HEK293 (cell line): ENCODE data around the gene ST6GALNAC6.

Source experiments
- EGR2 ChIP-seq: fragments of 450-650 bp; formaldehyde crosslinking; IDR thresholded peaks from 2 replicates; pipeline ENCODE4 v1.5.1; 2016; ENCODE audit warnings: low read depth, missing biosample characterization, missing genetic modification characterization
- FEZF1 ChIP-seq: fragments of 450-650 bp; formaldehyde crosslinking; IDR thresholded peaks from 2 replicates; pipeline ENCODE4 v1.5.1; 2016; ENCODE audit warnings: missing biosample characterization, missing genetic modification characterization
- HOXD13 ChIP-seq: sonication (generic); formaldehyde crosslinking; IDR thresholded peaks from 2 replicates; pipeline ENCODE4 v1.8.0; 2022; ENCODE audit warnings: missing genetic modification reagents, borderline replicate concordance
- PBX3 ChIP-seq: sonication (generic); formaldehyde crosslinking; IDR thresholded peaks from 2 replicates; pipeline ENCODE4 v1.8.1; 2022; ENCODE audit warnings: mild to moderate bottlenecking, moderate library complexity, missing genetic modification reagents
- SP3 ChIP-seq: fragments of 450-650 bp; formaldehyde crosslinking; IDR thresholded peaks from 2 replicates; pipeline ENCODE4 v1.5.1; 2016; ENCODE audit warnings: missing biosample characterization, missing genetic modification characterization
- TCF7L2 ChIP-seq: IDR thresholded peaks from 2 replicates; pipeline ENCODE4 v1.6.1; 2011; ENCODE audit warnings: low read depth, mild to moderate bottlenecking, inconsistent platforms, low read length, moderate library complexity, borderline replicate concordance
- ZBTB17 ChIP-seq: fragments of 450-650 bp; formaldehyde crosslinking; IDR thresholded peaks from 2 replicates; pipeline ENCODE4 v1.5.1; 2016; ENCODE audit warnings: missing biosample characterization, missing genetic modification characterization
- ZEB2 ChIP-seq: fragments of 450-650 bp; formaldehyde crosslinking; IDR thresholded peaks from 2 replicates; pipeline ENCODE4 v1.5.1; 2016; ENCODE audit warnings: missing biosample characterization, missing genetic modification characterization
- ZFP69B ChIP-seq: fragments of 450-650 bp; formaldehyde crosslinking; IDR thresholded peaks from 2 replicates; pipeline ENCODE4 v1.5.1; 2016; ENCODE audit warnings: missing biosample characterization, missing genetic modification characterization
- ZNF169 ChIP-seq: fragments of 450-650 bp; formaldehyde crosslinking; IDR thresholded peaks from 2 replicates; pipeline ENCODE4 v1.5.1; 2016; ENCODE audit warnings: missing biosample characterization, missing genetic modification characterization
- ZNF184 ChIP-seq: fragments of 450-650 bp; IDR thresholded peaks from 2 replicates; pipeline ENCODE4 v1.5.1; 2018; ENCODE audit warnings: missing biosample characterization, mild to moderate bottlenecking, missing genetic modification characterization
- ZNF221 ChIP-seq: fragments of 450-650 bp; formaldehyde crosslinking; IDR thresholded peaks from 2 replicates; pipeline ENCODE4 v1.5.1; 2017; ENCODE audit warnings: missing biosample characterization, missing genetic modification characterization, borderline replicate concordance
- ZNF366 ChIP-seq: fragments of 450-650 bp; formaldehyde crosslinking; conservative IDR thresholded peaks from 2 replicates; pipeline ENCODE4 v1.5.1; 2016; ENCODE audit warnings: missing biosample characterization, missing genetic modification characterization
- ZNF423 ChIP-seq: fragments of 450-650 bp; formaldehyde crosslinking; IDR thresholded peaks from 2 replicates; pipeline ENCODE4 v1.5.1; 2016; ENCODE audit warnings: missing biosample characterization, missing genetic modification characterization
- ZNF426 ChIP-seq: fragments of 450-650 bp; formaldehyde crosslinking; IDR thresholded peaks from 2 replicates; pipeline ENCODE4 v1.5.1; 2017; ENCODE audit warnings: missing biosample characterization, missing genetic modification characterization, mild to moderate bottlenecking, inconsistent platforms, moderate library complexity
- ZNF48 ChIP-seq: fragments of 450-650 bp; formaldehyde crosslinking; IDR thresholded peaks from 2 replicates; pipeline ENCODE4 v1.5.1; 2016; ENCODE audit warnings: missing biosample characterization, missing genetic modification characterization
- ZNF585B ChIP-seq: fragments of 450-650 bp; formaldehyde crosslinking; IDR thresholded peaks from 2 replicates; pipeline ENCODE4 v1.5.1; 2016; ENCODE audit warnings: missing biosample characterization, missing genetic modification characterization
- ZNF654 ChIP-seq: fragments of 450-650 bp; formaldehyde crosslinking; IDR thresholded peaks from 2 replicates; pipeline ENCODE4 v1.5.1; 2016; ENCODE audit warnings: low read depth, missing biosample characterization, missing genetic modification characterization
- ZNF660 ChIP-seq: fragments of 450-650 bp; IDR thresholded peaks from 2 replicates; pipeline ENCODE4 v1.5.1; 2018; ENCODE audit warnings: missing biosample characterization, mild to moderate bottlenecking, missing genetic modification characterization
- ZNF704 ChIP-seq: fragments of 450-650 bp; formaldehyde crosslinking; IDR thresholded peaks from 2 replicates; pipeline ENCODE4 v1.5.1; 2016; ENCODE audit warnings: missing biosample characterization, missing genetic modification characterization
- ZNF830 ChIP-seq: fragments of 450-650 bp; IDR thresholded peaks from 2 replicates; pipeline ENCODE4 v1.5.0; 2018; ENCODE audit warnings: missing biosample characterization, missing genetic modification characterization, low read depth, mild to moderate bottlenecking, moderate library complexity
- ZNF843 ChIP-seq: fragments of 450-650 bp; formaldehyde crosslinking; IDR thresholded peaks from 2 replicates; pipeline ENCODE4 v1.5.1; 2016; ENCODE audit warnings: missing biosample characterization, missing genetic modification characterization
- TF ChIP-seq, protein P1 (sequence below): fragments of 450-650 bp; formaldehyde crosslinking; conservative IDR thresholded peaks from 2 replicates; pipeline ENCODE4 v1.5.1; 2016; ENCODE audit warnings: low read depth, missing biosample characterization, missing genetic modification characterization
- TF ChIP-seq, protein P2 (sequence below): fragments of 450-650 bp; formaldehyde crosslinking; conservative IDR thresholded peaks from 2 replicates; pipeline ENCODE4 v1.5.1; 2016; ENCODE audit warnings: low read depth, missing biosample characterization, missing genetic modification characterization
- TF ChIP-seq, protein P3 (sequence below): fragments of 450-650 bp; formaldehyde crosslinking; IDR thresholded peaks from 2 replicates; pipeline ENCODE4 v1.5.1; 2016; ENCODE audit warnings: missing biosample characterization, missing genetic modification characterization, borderline replicate concordance
- TF ChIP-seq, protein P4 (sequence below): fragments of 450-650 bp; formaldehyde crosslinking; IDR thresholded peaks from 2 replicates; pipeline ENCODE4 v1.5.1; 2017; ENCODE audit warnings: missing biosample characterization, missing genetic modification characterization

ST6GALNAC6 gene

GRCh38 chr9:127877566-127877998, 21.8 kb downstream of the ST6GALNAC6 start, which contains the start of gene AK1 (continued):
- TF ChIP-seq PBX3 (peak; percentile 36; the same call in 1 of the 2 replicates), ZNF585B (no peak), ZNF366 (tag by site-specific recombination) (peak; percentile 86), EGR2 (tag by site-specific recombination) (no peak), ZNF221 (tag by site-specific recombination) (no peak), ZNF830 (tag by site-specific recombination) (no peak), ZNF426 (tag by site-specific recombination) (no peak), ZNF48 (tag by site-specific recombination) (no peak), ZNF423 (tag by site-specific recombination) (no peak), ZFP69B (tag by site-specific recombination) (no peak), FEZF1 (tag by site-specific recombination) (no peak), ZNF704 (no peak), ZEB2 (tag by site-specific recombination) (peak; percentile 54; the same call in 1 of the 2 replicates), ZNF169 (no peak), ZBTB17 (no peak), ZNF660 (tag by site-specific recombination) (peak; percentile 92), TCF7L2 (no peak), ZNF184 (no peak), HOXD13 (CRISPR knock-in tag) (no peak), ZNF843 (tag by site-specific recombination) (no peak), SP3 (tag by site-specific recombination) (peak; percentile 64), ZNF654 (tag by site-specific recombination) (no peak)
- TF ChIP-seq, protein P1, sequence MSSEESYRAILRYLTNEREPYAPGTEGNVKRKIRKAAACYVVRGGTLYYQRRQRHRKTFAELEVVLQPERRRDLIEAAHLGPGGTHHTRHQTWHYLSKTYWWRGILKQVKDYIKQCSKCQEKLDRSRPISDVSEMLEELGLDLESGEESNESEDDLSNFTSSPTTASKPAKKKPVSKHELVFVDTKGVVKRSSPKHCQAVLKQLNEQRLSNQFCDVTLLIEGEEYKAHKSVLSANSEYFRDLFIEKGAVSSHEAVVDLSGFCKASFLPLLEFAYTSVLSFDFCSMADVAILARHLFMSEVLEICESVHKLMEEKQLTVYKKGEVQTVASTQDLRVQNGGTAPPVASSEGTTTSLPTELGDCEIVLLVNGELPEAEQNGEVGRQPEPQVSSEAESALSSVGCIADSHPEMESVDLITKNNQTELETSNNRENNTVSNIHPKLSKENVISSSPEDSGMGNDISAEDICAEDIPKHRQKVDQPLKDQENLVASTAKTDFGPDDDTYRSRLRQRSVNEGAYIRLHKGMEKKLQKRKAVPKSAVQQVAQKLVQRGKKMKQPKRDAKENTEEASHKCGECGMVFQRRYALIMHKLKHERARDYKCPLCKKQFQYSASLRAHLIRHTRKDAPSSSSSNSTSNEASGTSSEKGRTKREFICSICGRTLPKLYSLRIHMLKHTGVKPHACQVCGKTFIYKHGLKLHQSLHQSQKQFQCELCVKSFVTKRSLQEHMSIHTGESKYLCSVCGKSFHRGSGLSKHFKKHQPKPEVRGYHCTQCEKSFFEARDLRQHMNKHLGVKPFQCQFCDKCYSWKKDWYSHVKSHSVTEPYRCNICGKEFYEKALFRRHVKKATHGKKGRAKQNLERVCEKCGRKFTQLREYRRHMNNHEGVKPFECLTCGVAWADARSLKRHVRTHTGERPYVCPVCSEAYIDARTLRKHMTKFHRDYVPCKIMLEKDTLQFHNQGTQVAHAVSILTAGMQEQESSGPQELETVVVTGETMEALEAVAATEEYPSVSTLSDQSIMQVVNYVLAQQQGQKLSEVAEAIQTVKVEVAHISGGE = peak; percentile 50; the same call in 1 of the 2 replicates
- TF ChIP-seq, protein P2, sequence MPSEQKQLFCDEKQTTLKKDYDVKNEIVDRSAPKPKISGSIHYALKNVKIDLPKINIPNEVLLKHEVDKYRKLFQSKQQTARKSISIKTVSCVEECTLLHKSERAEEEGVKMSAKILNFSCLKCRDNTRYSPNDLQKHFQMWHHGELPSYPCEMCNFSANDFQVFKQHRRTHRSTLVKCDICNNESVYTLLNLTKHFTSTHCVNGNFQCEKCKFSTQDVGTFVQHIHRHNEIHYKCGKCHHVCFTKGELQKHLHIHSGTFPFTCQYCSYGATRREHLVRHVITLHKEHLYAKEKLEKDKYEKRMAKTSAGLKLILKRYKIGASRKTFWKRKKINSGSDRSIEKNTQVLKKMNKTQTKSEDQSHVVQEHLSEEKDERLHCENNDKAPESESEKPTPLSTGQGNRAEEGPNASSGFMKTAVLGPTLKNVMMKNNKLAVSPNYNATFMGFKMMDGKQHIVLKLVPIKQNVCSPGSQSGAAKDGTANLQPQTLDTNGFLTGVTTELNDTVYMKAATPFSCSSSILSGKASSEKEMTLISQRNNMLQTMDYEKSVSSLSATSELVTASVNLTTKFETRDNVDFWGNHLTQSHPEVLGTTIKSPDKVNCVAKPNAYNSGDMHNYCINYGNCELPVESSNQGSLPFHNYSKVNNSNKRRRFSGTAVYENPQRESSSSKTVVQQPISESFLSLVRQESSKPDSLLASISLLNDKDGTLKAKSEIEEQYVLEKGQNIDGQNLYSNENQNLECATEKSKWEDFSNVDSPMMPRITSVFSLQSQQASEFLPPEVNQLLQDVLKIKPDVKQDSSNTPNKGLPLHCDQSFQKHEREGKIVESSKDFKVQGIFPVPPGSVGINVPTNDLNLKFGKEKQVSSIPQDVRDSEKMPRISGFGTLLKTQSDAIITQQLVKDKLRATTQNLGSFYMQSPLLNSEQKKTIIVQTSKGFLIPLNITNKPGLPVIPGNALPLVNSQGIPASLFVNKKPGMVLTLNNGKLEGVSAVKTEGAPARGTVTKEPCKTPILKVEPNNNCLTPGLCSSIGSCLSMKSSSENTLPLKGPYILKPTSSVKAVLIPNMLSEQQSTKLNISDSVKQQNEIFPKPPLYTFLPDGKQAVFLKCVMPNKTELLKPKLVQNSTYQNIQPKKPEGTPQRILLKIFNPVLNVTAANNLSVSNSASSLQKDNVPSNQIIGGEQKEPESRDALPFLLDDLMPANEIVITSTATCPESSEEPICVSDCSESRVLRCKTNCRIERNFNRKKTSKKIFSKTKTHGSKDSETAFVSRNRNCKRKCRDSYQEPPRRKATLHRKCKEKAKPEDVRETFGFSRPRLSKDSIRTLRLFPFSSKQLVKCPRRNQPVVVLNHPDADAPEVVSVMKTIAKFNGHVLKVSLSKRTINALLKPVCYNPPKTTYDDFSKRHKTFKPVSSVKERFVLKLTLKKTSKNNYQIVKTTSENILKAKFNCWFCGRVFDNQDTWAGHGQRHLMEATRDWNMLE (tag by site-specific recombination) = no peak
- TF ChIP-seq, protein P3, sequence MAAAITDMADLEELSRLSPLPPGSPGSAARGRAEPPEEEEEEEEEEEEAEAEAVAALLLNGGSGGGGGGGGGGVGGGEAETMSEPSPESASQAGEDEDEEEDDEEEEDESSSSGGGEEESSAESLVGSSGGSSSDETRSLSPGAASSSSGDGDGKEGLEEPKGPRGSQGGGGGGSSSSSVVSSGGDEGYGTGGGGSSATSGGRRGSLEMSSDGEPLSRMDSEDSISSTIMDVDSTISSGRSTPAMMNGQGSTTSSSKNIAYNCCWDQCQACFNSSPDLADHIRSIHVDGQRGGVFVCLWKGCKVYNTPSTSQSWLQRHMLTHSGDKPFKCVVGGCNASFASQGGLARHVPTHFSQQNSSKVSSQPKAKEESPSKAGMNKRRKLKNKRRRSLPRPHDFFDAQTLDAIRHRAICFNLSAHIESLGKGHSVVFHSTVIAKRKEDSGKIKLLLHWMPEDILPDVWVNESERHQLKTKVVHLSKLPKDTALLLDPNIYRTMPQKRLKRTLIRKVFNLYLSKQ = no peak
- TF ChIP-seq, protein P4, sequence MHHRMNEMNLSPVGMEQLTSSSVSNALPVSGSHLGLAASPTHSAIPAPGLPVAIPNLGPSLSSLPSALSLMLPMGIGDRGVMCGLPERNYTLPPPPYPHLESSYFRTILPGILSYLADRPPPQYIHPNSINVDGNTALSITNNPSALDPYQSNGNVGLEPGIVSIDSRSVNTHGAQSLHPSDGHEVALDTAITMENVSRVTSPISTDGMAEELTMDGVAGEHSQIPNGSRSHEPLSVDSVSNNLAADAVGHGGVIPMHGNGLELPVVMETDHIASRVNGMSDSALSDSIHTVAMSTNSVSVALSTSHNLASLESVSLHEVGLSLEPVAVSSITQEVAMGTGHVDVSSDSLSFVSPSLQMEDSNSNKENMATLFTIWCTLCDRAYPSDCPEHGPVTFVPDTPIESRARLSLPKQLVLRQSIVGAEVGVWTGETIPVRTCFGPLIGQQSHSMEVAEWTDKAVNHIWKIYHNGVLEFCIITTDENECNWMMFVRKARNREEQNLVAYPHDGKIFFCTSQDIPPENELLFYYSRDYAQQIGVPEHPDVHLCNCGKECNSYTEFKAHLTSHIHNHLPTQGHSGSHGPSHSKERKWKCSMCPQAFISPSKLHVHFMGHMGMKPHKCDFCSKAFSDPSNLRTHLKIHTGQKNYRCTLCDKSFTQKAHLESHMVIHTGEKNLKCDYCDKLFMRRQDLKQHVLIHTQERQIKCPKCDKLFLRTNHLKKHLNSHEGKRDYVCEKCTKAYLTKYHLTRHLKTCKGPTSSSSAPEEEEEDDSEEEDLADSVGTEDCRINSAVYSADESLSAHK = no peak
